Peyer's patch (tissue), 4 donors: ENCODE measurements around the gene TMEM145. TPM values are rescaled to one million over a fixed set of nuclear protein-coding genes. Genes with fewer than 3 reads are reported as not detected.

Experiments
- DNase-seq, 3 donors: peaks; one replicate each; pipeline ENCODE4 v3.0.0-alpha.2; 2017 to 2019
- H3K27ac ChIP-seq, 4 donors: fragments of 200-600 bp; sonication (generic); one replicate each; pipeline ENCODE4 v1.5.1; 2016 to 2019
- H3K27me3 ChIP-seq, 2 donors: fragments of 200-600 bp; sonication (generic); one replicate each; pipeline ENCODE4 v1.5.1; 2019
- H3K36me3 ChIP-seq, 3 donors: fragments of 200-600 bp; sonication (generic); one replicate each; pipeline ENCODE4 v1.5.1; 2016 to 2019
- H3K4me1 ChIP-seq, 4 donors: fragments of 200-600 bp; sonication (generic); one replicate each; pipeline ENCODE4 v1.5.1; 2016 to 2019
- H3K4me3 ChIP-seq, 4 donors: fragments of 200-600 bp; sonication (generic); 1 replicate in 3 of 4; 2 replicates in 1 of 4; pipeline ENCODE4 v1.5.1; 2016 to 2019; ENCODE audit warnings: mild to moderate bottlenecking in 1 of 4
- H3K9me3 ChIP-seq, 4 donors: fragments of 200-600 bp; sonication (generic); one replicate each; pipeline ENCODE4 v1.5.1; 2016 to 2019; ENCODE audit warnings: mild to moderate bottlenecking in 1 of 4
- POLR2A ChIP-seq, 2 donors: fragments of 450-650 bp; IDR thresholded peaks; one replicate each; pipeline ENCODE4 v1.5.1; 2017; ENCODE audit warnings: antibody characterized with exemption in 2 of 2, mild to moderate bottlenecking in 2 of 2, moderate library complexity in 2 of 2
- total RNA-seq, 4 donors: library from RNA; depleted of rRNA; stranded (reverse); fragments of >200 nt; gene quantifications; one replicate each; pipeline ENCODE4 v1.1.0, GENCODE V29; 2016
- TF ChIP-seq, protein P1 (sequence below), 6 experiments: fragments of 450-650 bp in 4 of 6; fragments of 200-600 bp in 2 of 6; sonication (generic) in 1 of 6; IDR thresholded peaks; one replicate each; pipeline ENCODE4 v1.5.1; 2017 to 2019; ENCODE audit warnings: antibody characterized with exemption in 6 of 6, mild to moderate bottlenecking in 3 of 6, moderate library complexity in 1 of 6

The TMEM145 gene
- total RNA-seq, 4 donors from 2014 or later: not detected

DNA sequence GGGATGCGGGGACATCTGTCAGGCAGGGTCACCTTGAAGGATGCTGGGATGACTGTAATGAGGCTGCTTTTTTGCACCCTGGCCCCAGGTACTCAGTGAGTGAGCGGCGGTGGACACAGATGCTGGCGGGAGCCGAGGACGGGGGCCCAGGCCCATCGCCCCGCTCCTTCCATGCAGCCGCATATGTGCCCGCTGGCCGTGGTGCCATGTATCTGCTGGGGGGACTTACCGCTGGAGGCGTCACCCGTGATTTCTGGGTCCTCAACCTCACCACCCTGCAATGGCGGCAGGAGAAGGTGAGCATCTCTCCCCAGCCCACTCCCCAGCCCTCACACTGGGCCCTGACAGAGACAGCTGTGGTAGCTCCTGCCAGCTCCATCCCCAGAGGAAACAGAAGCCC, 43.6 kb downstream of the TMEM145 start:
- DNase-seq: no peak
- no peak for TF ChIP-seq POLR2A (IDR thresholded peaks at IDR 0.05)
- TF ChIP-seq, protein P1, sequence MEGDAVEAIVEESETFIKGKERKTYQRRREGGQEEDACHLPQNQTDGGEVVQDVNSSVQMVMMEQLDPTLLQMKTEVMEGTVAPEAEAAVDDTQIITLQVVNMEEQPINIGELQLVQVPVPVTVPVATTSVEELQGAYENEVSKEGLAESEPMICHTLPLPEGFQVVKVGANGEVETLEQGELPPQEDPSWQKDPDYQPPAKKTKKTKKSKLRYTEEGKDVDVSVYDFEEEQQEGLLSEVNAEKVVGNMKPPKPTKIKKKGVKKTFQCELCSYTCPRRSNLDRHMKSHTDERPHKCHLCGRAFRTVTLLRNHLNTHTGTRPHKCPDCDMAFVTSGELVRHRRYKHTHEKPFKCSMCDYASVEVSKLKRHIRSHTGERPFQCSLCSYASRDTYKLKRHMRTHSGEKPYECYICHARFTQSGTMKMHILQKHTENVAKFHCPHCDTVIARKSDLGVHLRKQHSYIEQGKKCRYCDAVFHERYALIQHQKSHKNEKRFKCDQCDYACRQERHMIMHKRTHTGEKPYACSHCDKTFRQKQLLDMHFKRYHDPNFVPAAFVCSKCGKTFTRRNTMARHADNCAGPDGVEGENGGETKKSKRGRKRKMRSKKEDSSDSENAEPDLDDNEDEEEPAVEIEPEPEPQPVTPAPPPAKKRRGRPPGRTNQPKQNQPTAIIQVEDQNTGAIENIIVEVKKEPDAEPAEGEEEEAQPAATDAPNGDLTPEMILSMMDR (IDR thresholded peaks at IDR 0.05): no peak
- Histone ChIP-seq H3K36me3 (peaks cover 0 to 50% (median 0%) of the 10 kb centered on the region in 3 donors), H3K4me1 (no peaks in the 10 kb centered on the region), H3K4me3 (no peak overlapping the region), H3K27ac (no peak overlapping the region), H3K9me3 (no peaks in the 10 kb centered on the region), H3K27me3 (no peaks in the 10 kb centered on the region)

DNA sequence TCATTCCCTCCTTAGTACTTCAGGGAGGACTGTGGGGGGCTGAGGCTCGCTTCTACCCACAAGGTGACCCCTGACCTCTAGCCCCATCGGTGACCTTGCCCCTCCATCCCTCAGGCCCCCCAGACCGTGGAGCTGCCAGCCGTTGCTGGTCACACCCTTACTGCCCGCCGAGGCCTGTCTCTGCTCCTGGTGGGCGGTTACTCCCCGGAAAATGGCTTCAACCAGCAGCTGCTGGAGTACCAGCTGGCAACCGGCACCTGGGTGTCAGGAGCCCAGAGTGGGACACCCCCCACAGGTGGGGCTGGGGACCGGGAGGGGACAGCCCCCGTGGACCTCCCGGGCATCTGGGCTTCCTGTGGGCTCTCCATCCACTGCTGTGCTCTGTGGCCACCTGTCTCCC, 44.2 kb downstream of the TMEM145 start:
- Histone ChIP-seq H3K36me3 (peaks cover 0 to 50% (median 0%) of the 10 kb centered on the region in 3 donors), H3K27ac (no peak overlapping the region), H3K9me3 (no peaks in the 10 kb centered on the region), H3K4me3 (no peak overlapping the region), H3K27me3 (no peaks in the 10 kb centered on the region), H3K4me1 (no peaks in the 10 kb centered on the region)
- DNase-seq: no peak
- TF ChIP-seq, protein P1 (IDR thresholded peaks at IDR 0.05): no peak
- no peak for TF ChIP-seq POLR2A (IDR thresholded peaks at IDR 0.05)

DNA sequence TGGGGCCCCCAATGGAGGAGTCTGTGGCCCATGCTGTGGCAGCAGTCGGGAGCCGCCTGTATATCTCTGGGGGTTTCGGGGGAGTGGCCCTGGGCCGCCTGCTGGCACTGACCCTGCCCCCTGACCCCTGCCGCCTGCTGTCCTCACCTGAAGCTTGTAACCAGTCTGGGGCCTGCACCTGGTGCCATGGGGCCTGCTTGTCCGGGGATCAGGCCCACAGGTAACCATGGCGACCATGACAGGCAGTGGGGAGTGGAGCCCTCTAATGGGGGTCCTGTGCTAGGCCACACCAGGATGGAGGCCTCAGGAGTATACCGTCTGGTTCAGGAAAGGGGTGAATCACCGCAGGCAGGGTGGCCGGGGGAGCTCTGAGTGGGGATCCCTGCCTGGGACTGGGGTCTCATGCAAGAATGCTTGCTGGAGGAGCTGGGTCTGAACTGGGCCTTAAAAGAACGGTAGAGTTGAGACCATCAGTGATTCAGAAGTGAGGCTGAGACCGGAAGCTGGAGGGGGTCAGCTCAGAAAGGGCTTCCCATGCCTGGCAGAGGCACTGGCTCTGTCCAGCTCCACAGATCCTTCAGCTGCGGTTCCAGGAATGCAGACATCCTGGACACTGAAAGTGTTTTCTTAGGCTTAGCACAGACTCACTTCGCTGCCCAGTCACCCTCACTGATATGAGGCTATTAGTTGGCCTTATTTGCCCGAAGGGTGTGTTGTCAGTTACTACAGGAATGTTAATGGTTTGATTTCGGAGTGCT, 47.9 kb downstream of the TMEM145 start:
- Histone ChIP-seq H3K9me3 (no peaks in the 10 kb centered on the region), H3K27me3 (no peaks in the 10 kb centered on the region), H3K36me3 (peaks cover 0 to 37% (median 0%) of the 10 kb centered on the region in 3 donors), H3K27ac (no peak overlapping the region), H3K4me3 (no peak overlapping the region), H3K4me1 (peaks cover 0 to 11% (median 3%) of the 10 kb centered on the region in 4 donors)
- no peak for DNase-seq
- TF ChIP-seq, protein P1 (IDR thresholded peaks at IDR 0.05): no peak
- TF ChIP-seq POLR2A (IDR thresholded peaks at IDR 0.05): no peak

DNA sequence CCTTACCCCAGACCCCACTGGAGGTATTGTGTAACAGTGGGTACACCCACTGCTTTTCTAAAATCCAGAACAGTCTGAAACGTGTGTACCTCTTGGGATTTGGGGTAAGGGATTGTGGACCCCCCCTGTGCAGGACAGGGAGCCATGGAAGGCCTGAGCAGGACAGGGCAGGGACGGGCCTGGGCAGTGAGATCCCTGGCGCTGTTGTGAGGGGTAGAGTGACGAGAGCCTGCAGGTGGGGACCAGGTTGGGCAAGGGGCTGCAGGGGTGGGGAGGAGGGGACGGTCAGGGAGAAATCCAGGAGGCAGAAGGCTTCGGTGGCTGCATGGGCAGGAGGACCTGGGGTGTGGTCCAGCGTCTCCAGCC, 48.4 kb downstream of the TMEM145 start:
- Histone ChIP-seq H3K4me3 (no peak overlapping the region), H3K9me3 (no peaks in the 10 kb centered on the region), H3K27ac (no peak overlapping the region), H3K4me1 (peaks cover 0 to 11% (median 3%) of the 10 kb centered on the region in 4 donors), H3K36me3 (peaks cover 0 to 31% (median 0%) of the 10 kb centered on the region in 3 donors), H3K27me3 (no peaks in the 10 kb centered on the region)
- TF ChIP-seq POLR2A (IDR thresholded peaks at IDR 0.05): no peak
- TF ChIP-seq, protein P1 (IDR thresholded peaks at IDR 0.05): no peak
- DNase-seq: no peak

DNA sequence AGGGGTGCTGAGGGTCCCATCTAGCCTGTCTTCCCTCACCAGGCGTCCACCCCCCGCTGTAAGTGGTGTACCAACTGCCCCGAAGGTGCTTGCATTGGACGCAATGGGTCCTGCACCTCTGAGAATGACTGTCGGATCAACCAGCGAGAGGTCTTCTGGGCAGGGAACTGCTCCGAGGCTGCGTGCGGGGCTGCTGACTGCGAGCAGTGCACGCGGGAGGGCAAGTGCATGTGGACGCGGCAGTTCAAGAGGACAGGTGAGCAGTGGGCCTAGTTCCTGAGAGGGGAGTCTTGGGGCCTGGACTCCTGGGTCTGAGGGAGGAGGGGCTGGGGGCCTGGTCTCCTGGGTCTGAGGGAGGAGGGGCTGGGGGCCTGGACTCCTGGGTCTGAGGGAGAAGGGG, 49.2 kb downstream of the TMEM145 start:
- DNase-seq: no peak
- peaks cover 0 to 11% (median 3%) of the 10 kb centered on the region in 4 donors for H3K4me1 ChIP-seq
- TF ChIP-seq, protein P1 (IDR thresholded peaks at IDR 0.05): no peak
- no peak for TF ChIP-seq POLR2A (IDR thresholded peaks at IDR 0.05)
- no peaks in the 10 kb centered on the region for H3K9me3 ChIP-seq
- peaks cover 0 to 23% (median 0%) of the 10 kb centered on the region in 3 donors for H3K36me3 ChIP-seq
- H3K27ac ChIP-seq: no peak overlapping the region
- H3K27me3 ChIP-seq: no peaks in the 10 kb centered on the region
- no peak overlapping the region for H3K4me3 ChIP-seq
